ENCODE data around the gene PDZD2.
"Not testable (repeated sequence)": the region's sequence is repeated elsewhere in the genome, so short reads cannot be mapped to it uniquely, and the experiment has no call there.

Gene PDZD2

DNA sequence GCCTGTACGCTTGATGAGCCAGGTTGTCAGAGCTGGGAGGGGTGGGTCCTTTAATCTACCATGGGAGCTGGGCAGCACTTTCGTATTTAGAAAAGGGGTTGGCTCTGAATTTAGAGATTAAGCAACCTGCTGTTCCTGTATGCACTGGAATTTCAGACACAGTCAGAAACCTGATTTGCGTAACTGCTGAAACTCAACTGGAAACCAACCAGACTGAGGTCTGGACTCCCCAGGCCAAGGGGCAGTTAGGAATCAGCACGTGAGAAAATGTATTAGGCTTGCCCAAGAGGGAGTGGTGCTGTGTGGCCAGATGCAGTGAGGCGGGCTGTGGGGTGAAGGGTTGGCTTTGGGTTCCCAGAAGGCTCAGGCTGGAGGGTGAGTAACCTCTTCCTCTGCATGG lies 300.2 kb downstream of the PDZD2 start:
- DNase-seq = no peak

DNA sequence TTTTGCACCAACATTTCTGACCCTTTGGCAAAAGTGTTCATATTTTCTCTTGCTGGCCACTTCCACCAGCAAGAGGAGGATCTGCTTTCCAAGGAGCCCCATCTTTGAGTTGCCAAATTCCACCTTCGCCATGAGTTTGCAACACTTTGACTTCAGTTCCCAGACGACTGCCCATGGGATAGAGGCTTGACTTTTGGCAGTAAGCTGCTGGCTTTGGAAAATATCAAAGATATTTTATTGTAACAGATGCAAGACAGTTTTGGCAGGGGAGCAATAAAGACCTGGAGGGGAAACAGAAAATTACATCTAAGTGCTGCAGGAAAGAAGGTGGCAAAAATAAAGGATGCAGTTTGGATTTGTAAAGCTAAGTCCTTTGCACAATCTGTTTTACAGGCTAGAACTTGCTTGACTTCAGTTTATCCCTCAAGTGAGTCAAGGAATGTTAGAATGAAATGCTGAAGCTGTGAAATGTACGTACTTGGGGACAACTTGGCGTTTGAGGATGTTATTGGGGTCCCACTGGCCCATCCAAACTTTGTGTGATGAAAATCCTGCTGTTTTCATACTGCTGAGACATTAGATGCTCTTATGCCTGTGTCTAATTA lies 302.3 kb downstream of the PDZD2 start:
- DNase-seq = no peak

DNA sequence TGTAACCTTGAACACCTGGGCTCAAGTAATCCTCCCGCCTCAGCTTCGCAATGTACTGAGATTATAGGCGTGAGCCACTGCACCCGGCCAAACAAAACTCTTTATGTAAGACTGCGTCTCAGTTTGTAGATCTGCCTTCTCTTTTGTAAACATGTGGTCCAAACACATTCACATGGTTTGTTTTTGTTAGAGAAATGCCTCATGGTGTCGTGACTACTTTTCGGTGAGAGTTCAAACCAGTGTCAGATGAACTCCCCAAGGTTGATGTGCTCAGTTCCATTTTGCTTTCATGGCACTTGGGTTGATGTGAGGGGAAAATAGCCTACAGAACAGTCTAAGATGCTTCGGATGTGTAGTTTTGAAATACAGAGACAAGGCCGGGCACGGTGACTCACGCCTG lies 303.6 kb downstream of the PDZD2 start:
- DNase-seq = no peak

DNA sequence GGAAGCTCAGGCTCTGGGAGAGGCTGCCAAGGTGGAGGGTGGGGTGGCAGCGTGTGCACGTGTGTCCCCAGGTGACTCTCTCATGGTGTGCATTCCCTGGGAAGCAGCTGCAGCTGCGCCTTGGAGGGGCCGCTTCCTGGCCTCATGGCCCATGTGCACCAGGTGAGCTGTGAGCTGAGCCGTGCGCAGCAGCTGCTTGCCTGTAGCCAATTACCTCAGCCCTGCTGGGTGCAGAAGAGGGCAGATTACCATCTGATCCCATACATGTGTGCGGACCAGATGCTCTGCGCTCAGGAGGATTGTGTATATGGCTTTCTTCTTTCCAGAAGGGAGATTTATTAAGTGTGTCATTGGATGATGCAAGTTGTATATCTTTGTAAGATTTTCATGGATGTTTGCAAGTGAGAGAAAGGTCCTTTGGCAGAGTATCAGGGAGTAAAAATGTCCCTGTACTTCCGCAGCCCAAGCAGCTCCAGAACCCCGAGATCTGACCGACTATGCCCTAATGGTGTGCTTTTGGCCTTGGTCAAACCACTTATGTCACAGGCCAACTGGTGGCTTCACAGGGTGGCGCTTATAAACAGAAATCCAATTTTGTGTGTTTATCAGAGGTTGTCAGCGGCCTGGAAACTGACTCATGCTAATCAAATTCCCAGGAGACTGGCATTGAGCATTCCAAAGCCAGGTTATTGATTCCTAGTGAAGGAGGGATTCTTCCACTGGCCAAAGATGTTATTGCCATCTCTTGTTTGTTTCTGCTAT lies 305.9 kb downstream of the PDZD2 start:
- DNase-seq = peak; percentile 6

DNA sequence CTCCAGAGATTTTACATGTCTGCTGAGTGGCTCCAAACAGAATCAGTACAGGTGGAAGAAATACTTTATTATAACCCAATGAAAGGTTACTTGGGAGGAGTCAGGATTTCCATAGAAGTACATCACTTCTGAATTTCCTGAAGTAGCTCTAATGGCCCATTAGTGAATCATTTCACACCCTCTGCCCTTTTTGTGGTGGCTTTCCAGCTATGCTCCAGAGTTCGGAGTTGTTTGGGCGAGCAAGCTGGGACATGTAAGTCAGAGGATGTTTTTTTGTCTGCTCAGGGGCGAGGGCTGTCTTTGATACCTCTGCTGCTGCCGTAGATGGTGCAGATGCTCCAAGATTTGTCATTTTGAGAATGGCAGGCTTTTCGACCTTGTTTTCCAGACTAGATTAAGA lies 309.1 kb downstream of the PDZD2 start:
- peak; percentile 10 for DNase-seq

DNA sequence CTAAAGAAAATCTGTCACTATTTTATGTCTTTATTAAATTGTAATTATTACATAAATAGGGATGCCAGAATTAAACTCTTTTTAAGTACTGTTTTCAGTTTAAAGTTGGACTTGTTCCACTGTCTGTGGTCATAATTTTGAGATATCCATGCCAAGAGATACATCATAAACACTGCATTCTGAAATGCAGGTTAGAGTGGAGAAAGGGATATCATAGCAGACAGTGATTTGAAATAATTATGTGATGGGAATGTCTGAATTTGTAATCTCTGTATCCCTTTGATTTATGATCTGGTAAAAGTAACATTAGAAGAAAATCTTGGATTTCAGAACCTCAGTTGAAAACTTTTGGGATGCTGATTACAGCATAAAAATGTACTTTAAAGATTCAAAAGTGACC lies 313.1 kb downstream of the PDZD2 start:
- no peak for DNase-seq

DNA sequence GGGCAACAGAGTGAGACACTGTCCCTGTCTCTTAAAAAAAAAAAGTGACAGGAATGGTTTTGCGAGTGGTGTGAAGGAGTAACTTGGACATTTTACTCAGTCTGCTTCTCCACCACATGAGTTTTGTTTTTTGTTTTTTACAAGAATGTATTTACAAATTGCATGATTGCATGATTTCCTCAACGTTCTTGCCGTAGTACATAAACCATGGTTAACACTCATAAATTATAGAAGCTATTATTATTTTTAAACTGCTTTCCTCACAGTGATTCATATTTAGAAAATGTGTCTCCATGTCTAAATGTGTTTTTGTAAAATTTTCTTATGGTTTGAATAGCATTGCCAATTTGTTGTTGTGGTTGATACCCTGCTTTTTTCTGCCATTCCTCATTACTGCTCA lies 315.2 kb downstream of the PDZD2 start:
- no peak for DNase-seq

DNA sequence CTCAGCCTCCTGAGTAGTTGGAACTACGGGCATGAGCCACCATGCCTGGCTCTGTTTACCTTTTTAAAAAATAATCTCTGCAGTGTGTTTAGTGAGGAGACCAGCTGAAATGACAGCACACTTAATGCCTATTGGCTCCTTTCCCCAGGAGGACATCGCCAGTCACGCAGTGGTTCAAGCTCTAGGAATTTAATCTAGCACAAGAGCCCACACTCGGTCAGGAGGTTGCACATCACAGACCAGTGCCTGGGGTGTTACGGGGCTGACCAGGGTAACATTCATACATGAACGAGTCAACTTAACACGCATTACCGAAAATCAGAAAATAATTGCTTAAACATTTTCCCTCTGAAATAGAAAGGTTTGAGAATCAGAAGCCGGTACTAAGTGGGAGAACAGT lies 318.2 kb downstream of the PDZD2 start:
- DNase-seq = no peak

DNA sequence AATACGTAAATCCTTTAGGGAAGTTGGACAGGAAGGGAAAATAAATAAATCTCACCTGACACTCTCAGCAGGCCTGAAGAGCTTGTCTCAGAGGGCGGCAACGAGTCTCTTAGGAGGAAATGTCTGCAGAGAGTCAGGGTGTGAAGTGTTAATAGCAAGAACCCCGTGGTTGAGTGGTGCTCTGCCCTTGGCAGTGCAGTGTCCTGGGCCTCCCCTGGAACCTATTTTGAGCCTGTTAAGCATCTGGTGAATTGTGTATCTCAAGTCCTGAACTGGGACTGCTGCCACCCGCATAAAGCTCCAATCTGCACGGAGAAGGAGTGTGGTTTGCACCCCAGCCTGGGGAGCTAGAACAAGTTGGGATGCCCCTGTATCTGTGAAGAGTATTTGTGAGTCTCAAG lies 323.4 kb downstream of the PDZD2 start:
- no peak for DNase-seq

DNA sequence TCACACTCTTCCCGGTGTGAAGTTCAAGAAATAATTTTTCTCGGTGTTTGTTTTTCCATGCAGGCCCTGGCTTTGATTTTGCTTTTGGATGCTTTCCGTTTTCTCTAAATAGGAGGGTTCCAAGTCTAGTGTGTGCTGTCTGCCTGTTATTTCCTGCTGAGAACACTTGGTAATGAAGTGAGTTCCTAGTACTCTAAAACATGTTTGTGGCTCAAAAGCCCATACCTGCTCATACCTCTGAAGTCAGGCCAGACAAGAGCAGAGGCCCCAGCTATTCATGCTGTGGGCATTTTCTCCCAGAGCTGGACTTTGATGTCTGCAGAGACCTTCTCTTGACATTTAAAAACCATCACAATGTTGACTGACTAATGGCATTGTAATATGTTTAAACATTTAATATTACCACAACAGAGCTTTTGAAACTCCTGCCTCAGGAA lies 324.0 kb downstream of the PDZD2 start:
- DNase-seq = no peak

DNA sequence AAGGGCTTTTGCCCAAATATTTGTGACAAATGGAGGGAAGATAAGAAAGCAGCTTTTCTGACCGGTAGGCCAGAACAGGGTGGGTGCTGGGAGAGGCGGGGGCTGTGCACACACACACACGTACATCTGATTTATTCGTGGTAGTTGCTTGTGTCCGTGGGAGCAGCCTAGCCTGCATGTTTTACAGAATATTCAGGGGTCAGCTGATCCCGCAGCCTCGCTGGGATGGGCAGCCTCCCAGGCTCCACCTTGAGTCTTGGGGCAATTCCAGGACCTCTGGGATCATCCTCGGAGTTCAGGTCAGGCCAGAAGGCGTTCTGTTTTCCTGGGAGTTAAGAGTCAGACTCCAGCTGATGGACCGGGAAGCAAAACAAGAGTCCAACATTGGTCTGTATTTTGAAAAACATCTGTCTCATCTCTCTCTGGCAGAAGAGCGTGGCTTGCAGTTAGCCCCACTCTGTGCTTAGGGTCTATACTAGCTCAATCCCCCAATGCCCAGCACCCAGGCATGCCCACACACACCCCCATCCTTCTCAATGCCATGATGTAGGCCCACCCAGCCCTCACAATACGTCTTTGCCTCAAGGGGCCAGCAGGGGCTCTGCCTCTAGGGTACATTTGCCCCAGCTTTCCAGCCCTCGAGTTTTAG lies 324.6 kb downstream of the PDZD2 start:
- no peak for DNase-seq

DNA sequence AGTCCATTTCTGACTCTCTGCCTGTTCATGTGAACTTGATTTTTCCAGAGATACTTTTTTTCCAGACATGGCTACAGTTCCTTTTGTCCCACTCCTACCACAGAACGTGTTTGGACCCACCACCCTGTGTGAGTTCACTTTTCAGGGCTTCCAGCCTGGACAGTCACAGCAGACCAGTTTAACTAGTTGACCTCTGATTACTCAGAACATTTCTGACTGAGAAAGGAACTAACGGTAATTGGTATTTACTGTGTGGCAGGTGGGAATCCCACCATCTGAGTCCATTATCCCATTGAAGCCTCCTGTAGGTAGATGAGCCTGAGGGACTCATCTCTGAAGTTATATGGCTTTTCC lies 325.1 kb downstream of the PDZD2 start:
- DNase-seq = no peak

DNA sequence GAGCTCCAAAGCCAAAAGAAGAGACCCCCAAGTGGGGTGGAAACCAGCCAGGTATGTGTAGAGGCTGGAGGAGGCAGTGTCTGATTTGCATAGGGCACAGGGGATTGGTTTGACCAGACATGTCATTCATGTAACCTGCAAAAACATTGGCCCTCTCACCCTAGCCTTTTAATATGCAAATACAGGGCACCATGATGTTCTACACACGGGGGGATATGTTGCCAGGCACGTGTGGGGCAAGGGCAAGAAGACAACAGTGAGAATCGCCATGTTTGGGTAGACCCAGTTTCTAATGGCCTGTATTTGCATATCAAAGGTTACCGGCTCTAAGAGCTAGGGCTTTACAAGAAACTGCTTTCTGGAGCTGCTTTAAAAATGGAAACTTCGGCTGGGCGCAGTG lies 326.3 kb downstream of the PDZD2 start:
- DNase-seq = no peak

DNA sequence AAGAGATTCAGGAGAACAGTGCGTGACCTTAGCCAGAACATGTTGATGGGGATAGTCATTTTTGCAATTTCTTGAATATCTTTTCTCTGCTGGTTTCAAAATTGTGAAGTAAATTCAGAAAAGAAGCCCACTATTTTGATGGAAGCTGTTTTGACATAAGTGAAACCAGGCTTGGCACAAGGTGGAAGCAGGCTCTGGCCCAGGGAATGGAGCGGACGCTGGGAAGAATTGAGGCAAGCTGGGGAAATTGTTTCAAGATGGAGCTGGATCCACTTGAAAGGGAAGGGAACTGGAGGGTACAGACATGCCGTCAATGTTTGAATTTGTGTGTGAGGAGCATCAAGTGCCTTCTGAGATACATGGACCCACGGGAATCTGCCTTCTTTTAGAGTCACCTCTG lies 328.0 kb downstream of the PDZD2 start:
- DNase-seq = no peak

DNA sequence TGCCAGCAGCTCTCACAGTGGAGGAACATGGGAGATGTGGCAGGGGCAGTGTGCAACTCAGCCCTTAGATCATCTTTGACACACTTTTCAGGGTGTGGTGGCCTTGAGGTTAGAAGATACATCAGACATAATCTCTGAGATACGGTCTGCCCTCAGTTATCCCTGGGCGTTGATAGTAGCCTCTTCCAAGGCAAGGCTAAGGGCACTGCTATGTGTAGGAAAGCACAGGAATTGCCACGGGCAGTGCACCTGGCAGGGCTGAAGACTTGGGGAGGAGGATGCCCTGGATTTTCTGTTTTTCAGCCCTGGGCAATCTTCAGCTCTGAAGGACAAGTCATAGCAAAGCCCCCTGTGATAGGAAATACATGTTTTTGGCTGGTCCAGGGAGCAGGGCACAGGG lies 328.5 kb downstream of the PDZD2 start:
- no peak for DNase-seq

DNA sequence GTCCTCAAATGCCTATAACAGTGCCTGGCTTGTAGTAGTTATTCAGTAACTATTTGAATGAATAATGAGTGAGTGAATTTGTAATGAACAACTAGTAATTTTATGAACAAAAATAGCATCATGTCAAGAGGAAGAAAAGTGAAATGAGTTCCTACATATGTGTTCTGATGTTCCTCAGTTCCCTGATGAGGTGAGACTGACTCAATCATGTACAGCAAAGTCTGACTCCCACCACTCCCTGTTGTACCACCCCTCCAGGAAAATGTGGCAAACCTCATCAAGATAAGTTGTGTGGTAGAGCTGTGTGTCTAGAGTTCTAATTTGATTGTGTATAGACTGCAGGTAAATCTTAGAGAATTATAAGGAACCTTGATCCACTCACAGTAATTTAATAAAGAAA lies 333.6 kb downstream of the PDZD2 start:
- DNase-seq = no peak

DNA sequence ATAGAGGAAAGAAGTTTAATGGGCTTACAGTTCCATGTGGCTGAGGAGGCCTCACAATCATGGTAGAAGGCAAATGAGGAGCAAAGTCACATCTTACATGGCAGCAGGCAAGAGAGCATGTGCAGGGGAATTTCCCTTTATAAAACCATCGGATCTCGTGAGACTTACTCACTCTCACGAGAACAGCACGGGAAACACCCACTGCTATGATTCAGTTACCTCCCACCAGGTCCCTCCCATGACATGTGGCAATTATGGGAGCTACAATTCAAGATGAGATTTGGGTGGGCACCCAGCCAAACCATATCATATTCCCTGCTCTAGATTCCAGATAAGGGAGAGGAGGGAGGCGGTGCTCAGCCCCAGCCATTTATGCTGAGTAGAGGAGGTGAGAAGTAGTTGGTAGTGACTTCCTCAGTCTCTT lies 336.3 kb downstream of the PDZD2 start:
- not testable (repeated sequence) for DNase-seq

DNA sequence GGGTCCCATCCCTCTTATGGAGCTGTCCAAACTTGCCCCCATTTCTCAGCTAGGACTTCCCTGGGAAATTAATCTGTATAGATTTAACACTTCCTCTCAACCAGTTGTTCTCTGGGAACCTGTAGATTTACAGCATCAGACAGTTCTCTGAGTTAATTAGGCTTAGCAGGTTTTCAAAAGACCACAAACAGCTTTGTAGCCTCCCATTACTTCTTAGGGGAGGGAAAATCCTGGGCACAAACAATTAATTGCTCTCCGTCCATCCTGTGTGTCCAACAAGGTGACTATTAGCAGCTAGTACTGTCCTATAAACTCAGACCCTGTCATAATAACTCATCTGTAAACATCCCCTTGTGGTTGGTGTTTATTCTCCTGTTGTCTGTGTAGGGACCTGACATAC lies 337.2 kb downstream of the PDZD2 start:
- no peak for DNase-seq

DNA sequence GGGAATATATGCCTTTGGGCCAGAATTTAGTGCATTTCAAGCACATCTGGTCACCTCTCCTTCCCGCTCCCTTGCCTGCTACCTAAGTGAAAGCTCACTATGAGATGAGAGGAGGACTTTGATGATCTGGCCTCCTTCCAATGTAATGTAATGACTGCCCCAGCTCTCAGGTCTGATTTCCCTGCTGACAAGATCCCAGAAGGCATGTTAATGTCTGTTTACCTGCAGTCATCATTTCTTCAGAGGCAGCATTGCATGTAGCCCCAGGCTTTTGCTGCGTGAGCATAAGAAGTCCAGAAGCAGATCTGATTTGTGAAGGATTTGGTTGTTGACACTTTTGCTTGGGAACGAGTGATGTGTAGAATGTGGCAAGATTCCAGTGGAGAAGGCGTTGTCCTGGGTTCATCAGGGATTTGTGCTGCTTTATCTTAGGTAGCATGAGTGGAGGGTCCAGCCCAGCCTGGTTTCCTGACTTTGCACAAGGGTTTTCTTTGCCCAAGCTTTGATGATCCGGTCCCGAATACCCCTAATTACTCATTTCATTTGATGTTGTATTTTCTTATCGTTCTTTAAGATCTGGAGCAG lies 342.5 kb downstream of the PDZD2 start:
- no peak for DNase-seq

DNA sequence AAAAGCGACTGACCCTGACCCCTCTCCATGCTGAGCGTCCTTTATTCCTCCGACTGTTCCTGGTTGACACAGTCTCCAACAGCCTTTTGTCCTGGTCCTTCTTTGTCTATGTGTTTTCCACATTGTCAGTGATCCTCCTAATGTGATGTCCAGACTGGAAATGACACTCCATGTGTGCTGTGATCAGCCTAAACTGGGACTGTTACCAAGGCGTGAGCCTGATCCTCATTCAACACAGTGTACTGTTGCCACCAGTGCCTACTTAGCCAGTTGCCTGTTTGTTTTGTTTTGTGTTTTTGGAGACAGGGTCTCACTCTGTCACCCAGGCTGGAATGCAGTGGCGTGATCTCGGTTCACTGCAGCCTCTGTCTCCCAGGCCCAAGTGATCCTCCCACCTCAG lies 343.1 kb downstream of the PDZD2 start:
- no peak for DNase-seq

DNA sequence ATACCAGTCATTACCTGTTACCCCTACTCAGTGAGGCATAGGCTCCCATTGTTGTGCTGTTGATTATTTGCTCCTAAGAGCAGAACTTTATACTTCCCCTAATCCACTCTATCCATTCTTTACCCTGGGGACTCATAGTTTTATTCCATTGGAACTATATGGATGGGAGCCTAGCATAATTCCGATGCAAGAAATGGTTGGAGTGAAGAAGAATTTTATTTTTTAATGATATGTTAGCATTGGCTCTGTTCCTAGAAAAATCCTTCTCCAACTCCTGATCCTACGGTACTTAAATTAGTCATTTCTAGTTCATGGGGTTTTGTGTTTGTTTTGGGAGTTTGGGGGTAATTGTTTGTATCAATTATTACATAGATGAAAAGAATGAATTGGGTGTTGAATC lies 343.7 kb downstream of the PDZD2 start:
- no peak for DNase-seq

DNA sequence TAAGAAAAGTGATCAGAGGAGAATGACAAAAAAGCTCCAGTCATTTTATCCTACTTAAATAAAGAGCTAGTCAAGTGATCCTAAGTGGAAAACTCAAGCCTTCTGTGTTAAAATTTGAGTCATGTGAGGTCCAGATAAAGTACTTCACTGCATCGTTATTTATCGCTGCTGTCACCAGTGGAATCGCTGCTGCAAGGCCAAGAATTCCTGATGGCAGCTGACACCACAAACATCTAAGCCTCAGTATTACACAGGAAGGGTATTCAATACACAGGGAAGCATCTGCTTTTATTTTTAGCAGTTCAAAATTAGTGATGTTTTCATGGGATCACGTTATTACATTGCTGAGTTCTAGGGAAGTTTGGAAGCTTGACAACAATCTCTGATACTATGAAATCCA lies 344.9 kb downstream of the PDZD2 start:
- no peak for DNase-seq

DNA sequence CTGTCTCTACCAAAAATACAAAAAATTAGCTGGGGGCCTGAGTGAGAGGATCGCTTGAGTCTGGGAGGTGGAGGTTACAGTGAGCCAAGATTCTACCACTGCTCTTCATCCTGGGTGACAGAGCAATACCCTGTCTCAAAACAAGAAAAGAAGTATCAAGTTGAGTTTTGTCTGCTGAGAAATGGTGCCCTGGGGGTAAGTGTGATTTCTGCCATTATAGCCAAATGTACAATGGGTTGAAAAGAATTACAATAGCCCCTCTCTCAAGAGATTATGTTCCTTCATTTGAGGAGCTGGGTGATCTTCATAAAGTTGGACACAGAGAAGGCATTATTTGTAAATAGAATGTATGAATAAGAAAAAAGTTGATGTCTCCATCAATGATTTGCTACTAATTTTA lies 345.8 kb downstream of the PDZD2 start:
- no peak for DNase-seq

DNA sequence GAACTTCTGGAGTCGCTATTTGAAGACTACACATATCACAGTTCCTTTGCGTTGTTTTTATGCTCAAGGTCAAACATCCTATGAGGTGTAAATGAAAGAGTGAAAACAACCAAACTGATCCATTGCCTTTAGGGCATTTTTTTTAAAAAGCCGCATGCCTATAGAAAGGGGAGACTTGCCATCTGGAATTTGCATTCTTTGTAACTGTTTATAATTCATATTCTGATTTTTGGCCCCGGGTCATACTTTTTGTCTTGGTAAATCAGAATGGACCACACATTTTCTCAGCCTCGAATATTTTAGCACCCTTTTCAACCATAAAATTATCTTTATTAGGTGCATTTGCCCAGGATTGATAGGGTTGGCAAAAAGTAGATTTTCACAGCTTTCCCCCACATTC lies 347.2 kb downstream of the PDZD2 start:
- no peak for DNase-seq
